ENCODE measurements around the gene CDH23.

Gene CDH23

DNA sequence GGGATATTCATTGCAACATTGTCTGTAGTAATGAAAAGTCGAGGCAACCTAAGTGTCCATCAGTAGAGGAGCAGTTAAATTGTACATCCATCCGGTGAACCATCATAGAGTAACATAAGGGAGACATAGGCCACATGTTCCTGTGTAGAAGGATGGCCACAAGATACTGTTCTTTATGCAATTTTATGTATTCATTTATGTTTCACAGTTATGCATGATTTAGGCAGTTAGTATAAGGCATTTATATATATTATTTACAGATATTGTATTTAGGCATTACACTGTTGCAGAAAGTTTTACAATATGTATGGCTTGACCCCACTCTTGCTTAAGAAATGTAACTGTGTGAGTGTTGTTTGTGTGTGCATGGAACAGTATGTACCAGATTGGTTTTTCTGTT lies 36.0 kb upstream of the CDH23 start:
- TF ChIP-seq CTCF (IDR thresholded peaks at IDR 0.05; ENCODE audit: borderline replicate concordance, insufficient read depth, low read depth, low read length): no peak
- H3K4me3 ChIP-seq (ENCODE audit: low read depth, low read length): no peak overlapping the region

DNA sequence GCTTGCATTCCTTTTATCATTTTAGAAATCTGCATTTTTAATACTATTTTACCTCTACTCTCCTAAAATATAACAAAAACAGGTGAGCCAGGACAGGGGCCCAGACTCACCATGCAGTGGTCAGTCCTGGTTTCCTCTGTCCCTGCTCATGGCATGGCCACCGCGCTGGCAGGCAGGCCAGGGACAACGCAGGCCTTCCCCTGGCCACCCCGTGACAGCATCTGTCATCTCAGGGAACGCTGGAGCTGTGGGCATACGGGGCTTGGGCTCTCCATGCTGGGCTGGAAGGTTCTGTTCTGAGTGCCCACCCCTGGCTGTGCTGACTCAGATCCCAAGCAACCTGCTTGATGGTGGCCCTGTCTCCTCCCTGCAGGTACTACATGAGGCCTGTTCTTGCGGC lies 35.1 kb upstream of the CDH23 start:
- no peak for TF ChIP-seq CTCF (IDR thresholded peaks at IDR 0.05; ENCODE audit: borderline replicate concordance, insufficient read depth, low read depth, low read length)
- H3K4me3 ChIP-seq (ENCODE audit: low read depth, low read length): no peak overlapping the region

DNA sequence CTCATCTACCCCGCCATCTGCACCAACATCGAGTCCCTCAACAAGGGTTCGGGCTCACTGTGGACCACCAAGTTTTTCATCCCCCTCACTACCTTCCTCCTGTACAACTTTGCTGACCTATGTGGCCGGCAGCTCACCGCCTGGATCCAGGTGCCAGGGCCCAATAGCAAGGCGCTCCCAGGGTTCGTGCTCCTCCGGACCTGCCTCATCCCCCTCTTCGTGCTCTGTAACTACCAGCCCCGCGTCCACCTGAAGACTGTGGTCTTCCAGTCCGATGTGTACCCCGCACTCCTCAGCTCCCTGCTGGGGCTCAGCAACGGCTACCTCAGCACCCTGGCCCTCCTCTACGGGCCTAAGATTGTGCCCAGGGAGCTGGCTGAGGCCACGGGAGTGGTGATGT lies 34.6 kb upstream of the CDH23 start:
- no peak for TF ChIP-seq CTCF (IDR thresholded peaks at IDR 0.05; ENCODE audit: borderline replicate concordance, insufficient read depth, low read depth, low read length)

GRCh38 chr10:71363936-71364335 lies 32.8 kb upstream of the CDH23 start:
- no peak for TF ChIP-seq CTCF (IDR thresholded peaks at IDR 0.05; ENCODE audit: borderline replicate concordance, insufficient read depth, low read depth, low read length)
- H3K4me3 ChIP-seq (ENCODE audit: low read depth, low read length): no peak overlapping the region

More for the DNA sequence above, 34.6 kb upstream of the CDH23 start:
- no peak overlapping the region for H3K4me3 ChIP-seq (ENCODE audit: low read depth, low read length)

- TF ChIP-seq CTCF (IDR thresholded peaks at IDR 0.05; ENCODE audit: borderline replicate concordance, insufficient read depth, low read depth, low read length): no peak
Observed at GRCh38 chr10:71365366-71365765, 31.4 kb upstream of the CDH23 start.

DNA sequence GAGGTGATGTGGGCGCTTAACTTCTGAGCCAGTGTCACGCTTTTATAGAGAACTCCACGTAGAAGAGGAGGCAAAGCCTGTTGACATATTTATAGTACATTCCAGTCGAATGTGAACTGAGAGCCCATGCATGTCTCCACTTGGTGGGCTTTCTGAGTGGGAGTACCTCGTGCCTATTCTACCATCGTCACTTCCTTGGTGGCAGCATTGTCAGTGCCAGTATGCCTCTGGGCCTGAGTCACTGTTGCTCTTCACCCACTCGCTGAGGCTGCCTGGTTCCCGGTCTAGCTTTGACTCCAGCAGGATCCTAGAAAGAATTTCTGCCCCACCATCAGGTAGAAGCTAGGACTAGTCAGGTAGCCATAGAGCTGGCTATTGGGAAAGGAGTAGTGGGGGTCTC lies 30.0 kb upstream of the CDH23 start:
- H3K4me3 ChIP-seq (ENCODE audit: low read depth, low read length): no peak overlapping the region
- no peak for TF ChIP-seq CTCF (IDR thresholded peaks at IDR 0.05; ENCODE audit: borderline replicate concordance, insufficient read depth, low read depth, low read length)

More at GRCh38 chr10:71365366-71365765, 31.4 kb upstream of the CDH23 start:
- no peak overlapping the region for H3K4me3 ChIP-seq (ENCODE audit: low read depth, low read length)

GRCh38 chr10:71367271-71367670 lies 29.4 kb upstream of the CDH23 start:
- TF ChIP-seq CTCF (IDR thresholded peaks at IDR 0.05; ENCODE audit: borderline replicate concordance, insufficient read depth, low read depth, low read length): no peak
- no peak overlapping the region for H3K4me3 ChIP-seq (ENCODE audit: low read depth, low read length)

Measured in GM12875 (cell line).